Hepatocyte (in vitro differentiated cells): Measurements from ENCODE around the gene RNF222. TPM values are rescaled to one million over a fixed set of nuclear protein-coding genes. Genes with fewer than 3 reads are reported as not detected.

ENCODE experiments used
- DNase-seq: peaks from one replicate; pipeline ENCODE4 v3.0.0-alpha.2; 2016; ENCODE audit warnings: low spot score
- H2AFZ ChIP-seq: fragments of 200-600 bp; sonication (generic); 2 replicates; pipeline ENCODE4 v1.6.0; 2016; ENCODE audit warnings: antibody characterized with exemption, mild to moderate bottlenecking
- H3K27ac ChIP-seq: fragments of 200-600 bp; sonication (generic); 2 replicates; pipeline ENCODE4 v1.5.1; 2016; ENCODE audit warnings: mild to moderate bottlenecking
- H3K27me3 ChIP-seq: fragments of 200-600 bp; sonication (generic); 2 replicates; pipeline ENCODE4 v1.6.1; 2016
- H3K36me3 ChIP-seq: fragments of 200-600 bp; sonication (generic); replicated peaks from 2 replicates; pipeline ENCODE4 v1.5.1; 2016; ENCODE audit warnings: low read depth; ENCODE audit not compliant: insufficient read depth
- H3K4me1 ChIP-seq: fragments of 200-600 bp; sonication (generic); 2 replicates; pipeline ENCODE4 v1.5.1; 2016; ENCODE audit warnings: mild to moderate bottlenecking, moderate library complexity; ENCODE audit not compliant: insufficient read depth
- H3K4me2 ChIP-seq: fragments of 200-600 bp; sonication (generic); 2 replicates; pipeline ENCODE4 v1.6.0; 2016
- H3K4me3 ChIP-seq: fragments of 200-600 bp; sonication (generic); 2 replicates; pipeline ENCODE4 v1.5.1; 2016; ENCODE audit warnings: mild to moderate bottlenecking
- H3K79me2 ChIP-seq: fragments of 200-600 bp; sonication (generic); 2 replicates; pipeline ENCODE4 v1.6.0; 2017; ENCODE audit warnings: mild to moderate bottlenecking
- H3K9me2 ChIP-seq: fragments of 200-600 bp; sonication (generic); replicated peaks from 2 replicates; pipeline ENCODE4 v1.6.0; 2017; ENCODE audit warnings: mild to moderate bottlenecking; ENCODE audit not compliant: insufficient read depth
- H3K9me3 ChIP-seq: fragments of 200-600 bp; sonication (generic); 2 replicates; pipeline ENCODE4 v1.5.1; 2016; ENCODE audit warnings: low read depth, mild to moderate bottlenecking
- H4K20me1 ChIP-seq: fragments of 200-600 bp; sonication (generic); 2 replicates; pipeline ENCODE4 v1.6.0; 2016; ENCODE audit warnings: mild to moderate bottlenecking; ENCODE audit not compliant: insufficient read depth, poor library complexity, severe bottlenecking
- CTCF ChIP-seq: fragments of 200-600 bp; sonication (generic); IDR thresholded peaks from 2 replicates; pipeline ENCODE4 v1.5.1; 2016; ENCODE audit warnings: antibody characterized with exemption, mild to moderate bottlenecking; ENCODE audit not compliant: poor library complexity
- EZH2 ChIP-seq: fragments of 200-600 bp; sonication (generic); IDR thresholded peaks from 2 replicates; pipeline ENCODE4 v1.6.1; 2016; ENCODE audit warnings: antibody characterized with exemption, mild to moderate bottlenecking, borderline replicate concordance
- EZH2phosphoT487 ChIP-seq: fragments of 200-600 bp; sonication (generic); IDR thresholded peaks from one replicate; pipeline ENCODE4 v1.6.1; 2018; ENCODE audit warnings: antibody characterized with exemption, mild to moderate bottlenecking, low read depth, moderate library complexity; ENCODE audit not compliant: unreplicated experiment, severe bottlenecking
- WGBS: methylation state at CpG from one replicate; pipeline ENCODE4 v1.1.6; 2016; ENCODE audit warnings: low lambda C conversion rate; ENCODE audit errors: missing lambda C conversion rate; 5-methylcytosine and 5-hydroxymethylcytosine counted together
- polyA plus RNA-seq: library from polyadenylated mRNA; unstranded; fragments of >200 nt; fragmentation: Nextera tagmentation; extraction: Ambion mirVana; gene quantifications from 2 replicates; pipeline ENCODE4 v1.2.1, GENCODE V29; 2016
- total RNA-seq: library from RNA; depleted of rRNA; stranded (reverse); fragments of >200 nt; gene quantifications from 2 replicates; pipeline ENCODE4 v1.2.3, GENCODE V29; 2014

RNF222 gene
- total and polyA plus RNA-seq, 2 experiments from 2014 or later = not detected

DNA sequence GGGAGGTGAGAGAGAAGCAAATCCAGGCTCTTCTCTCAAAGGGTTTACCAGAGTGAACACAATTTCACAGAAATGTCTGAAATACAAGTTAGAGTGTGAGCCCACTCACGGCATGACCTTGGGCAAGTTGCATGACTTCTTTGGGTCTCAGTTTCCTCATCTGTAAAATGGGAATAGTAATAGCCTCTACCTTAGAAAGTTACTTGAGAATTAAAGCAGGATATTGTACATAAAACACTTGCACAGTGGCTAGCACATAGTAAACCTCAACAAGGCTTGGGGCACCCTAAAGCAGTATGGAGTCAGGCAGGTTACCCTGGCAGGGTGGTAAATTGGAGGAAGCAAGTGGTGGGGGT is 13.2 kb upstream of the RNF222 start:
- H3K4me3 ChIP-seq = no peak overlapping the region
- no peaks in the 10 kb centered on the region for H3K27me3 ChIP-seq
- H4K20me1 ChIP-seq = no peaks in the 10 kb centered on the region
- no peaks in the 10 kb centered on the region for H3K36me3 ChIP-seq
- H3K4me2 ChIP-seq = no peak overlapping the region
- WGBS = 89% methylated on average over 1 of the region's 1 CpG
- H3K4me1 ChIP-seq = no peaks in the 10 kb centered on the region
- no peaks in the 10 kb centered on the region for H3K9me3 ChIP-seq
- H3K27ac ChIP-seq = no peak overlapping the region
- H3K79me2 ChIP-seq = no peaks in the 10 kb centered on the region
- DNase-seq = no peak
- TF ChIP-seq EZH2 (no peak), EZH2phosphoT487 (no peak), CTCF (no peak)
- H2AFZ ChIP-seq = no peak overlapping the region
- H3K9me2 ChIP-seq = no peaks in the 10 kb centered on the region

GRCh38 chr17:8409966-8410882 is 12.6 kb upstream of the RNF222 start:
- Histone ChIP-seq H2AFZ (no peak overlapping the region), H3K79me2 (no peaks in the 10 kb centered on the region), H3K9me2 (no peaks in the 10 kb centered on the region), H3K4me2 (no peak overlapping the region), H4K20me1 (no peaks in the 10 kb centered on the region), H3K27me3 (no peaks in the 10 kb centered on the region), H3K4me1 (no peaks in the 10 kb centered on the region), H3K27ac (no peak overlapping the region), H3K9me3 (no peaks in the 10 kb centered on the region), H3K4me3 (no peak overlapping the region), H3K36me3 (no peaks in the 10 kb centered on the region)
- 31% methylated on average over 19 of the region's 19 CpGs for WGBS
- DNase-seq = peak; percentile 91
- TF ChIP-seq EZH2 (no peak), EZH2phosphoT487 (no peak), CTCF (peak; percentile 92)

- TF ChIP-seq EZH2phosphoT487 (no peak), CTCF (no peak), EZH2 (no peak)
- no peaks in the 10 kb centered on the region for H3K27me3 ChIP-seq
- no peaks in the 10 kb centered on the region for H3K79me2 ChIP-seq
- H4K20me1 ChIP-seq = no peaks in the 10 kb centered on the region
- H3K9me3 ChIP-seq = no peaks in the 10 kb centered on the region
- WGBS = 78% methylated on average over 14 of the region's 14 CpGs
- H2AFZ ChIP-seq = no peak overlapping the region
- H3K4me1 ChIP-seq = no peaks in the 10 kb centered on the region
- H3K4me3 ChIP-seq = no peak overlapping the region
- H3K36me3 ChIP-seq = no peaks in the 10 kb centered on the region
- no peak overlapping the region for H3K27ac ChIP-seq
- DNase-seq = no peak
- H3K4me2 ChIP-seq = no peak overlapping the region
- H3K9me2 ChIP-seq = no peaks in the 10 kb centered on the region
These were observed 10.7 kb upstream of the RNF222 start for GRCh38 chr17:8408371-8408770.
